Spleen (tissue), 11 donors: ENCODE data around the gene ERBB4. TPM values are rescaled to one million over a fixed set of nuclear protein-coding genes. Genes with fewer than 3 reads are reported as not detected.

Experiments
- DNase-seq: peaks from one replicate; pipeline ENCODE4 v3.0.0-alpha.2; 2020
- H3K27ac ChIP-seq, 8 donors: fragments of 200-600 bp; sonication (generic) in 7 of 8; 1 replicate in 4 of 8; 2 replicates in 4 of 8; pipeline versions ENCODE4 v1.5.0 to v1.8.0; 2016 to 2021; ENCODE audit warnings: inconsistent platforms in 4 of 8, mild to moderate bottlenecking in 4 of 8, moderate library complexity in 1 of 8
- H3K27me3 ChIP-seq, 7 donors: fragments of 200-600 bp; sonication (generic) in 6 of 7; replicated peaks in 1 of 7; 1 replicate in 4 of 7; 2 replicates in 3 of 7; pipeline versions ENCODE4 v1.5.0 to v1.8.0; 2016 to 2021; ENCODE audit warnings: inconsistent platforms in 3 of 7, mild to moderate bottlenecking in 1 of 7
- H3K36me3 ChIP-seq, 6 donors: fragments of 200-600 bp; sonication (generic) in 5 of 6; 1 replicate in 4 of 6; 2 replicates in 2 of 6; pipeline versions ENCODE4 v1.5.0 to v1.8.0; 2016 to 2021; ENCODE audit warnings: inconsistent platforms in 2 of 6
- H3K4me1 ChIP-seq, 6 donors: fragments of 200-600 bp; sonication (generic) in 5 of 6; 1 replicate in 3 of 6; 2 replicates in 3 of 6; pipeline versions ENCODE4 v1.5.0 to v1.8.0; 2016 to 2021; ENCODE audit warnings: inconsistent platforms in 3 of 6
- H3K4me3 ChIP-seq, 8 donors: fragments of 200-600 bp; sonication (generic) in 7 of 8; 1 replicate in 4 of 8; 2 replicates in 4 of 8; pipeline versions ENCODE4 v1.5.0 to v1.8.0; 2016 to 2021; ENCODE audit warnings: inconsistent platforms in 4 of 8, mild to moderate bottlenecking in 4 of 8, moderate library complexity in 2 of 8
- H3K9me3 ChIP-seq, 8 donors: fragments of 200-600 bp; sonication (generic) in 7 of 8; 1 replicate in 4 of 8; 2 replicates in 4 of 8; pipeline versions ENCODE4 v1.5.0 to v1.8.0; 2016 to 2021; ENCODE audit warnings: inconsistent platforms in 4 of 8
- POLR2A ChIP-seq, 3 donors: fragments of 450-650 bp; IDR thresholded peaks; one replicate each; pipeline ENCODE4 v1.5.1; 2017; ENCODE audit warnings: antibody characterized with exemption in 3 of 3, mild to moderate bottlenecking in 1 of 3
- POLR2AphosphoS5 ChIP-seq, 3 donors: sonication (generic); formaldehyde crosslinking; IDR thresholded peaks; one replicate each; pipeline ENCODE4 v1.5.1; 2017; ENCODE audit warnings: antibody characterized with exemption in 3 of 3
- WGBS, 5 donors: extraction: QIAGEN DNeasy Blood & Tissue Kit in 3 of 5; methylation state at CpG; one replicate each; pipeline versions ENCODE4 v1.1.5 to v1.1.7; 2013 to 2018; 5-methylcytosine and 5-hydroxymethylcytosine counted together
- intact Hi-C: fragments of 100-400 bp; cut with DNase I; formaldehyde crosslinking; loops from one replicate; pipeline ENCODE4 v1.15.0; 2023; ENCODE audit warnings: low total_unique reads
- polyA plus RNA-seq, 3 donors: library from polyadenylated mRNA; stranded (reverse); fragments of 200-250 nt; gene quantifications; one replicate each; pipeline ENCODE4 v1.2.1, GENCODE V29; 2013
- total RNA-seq, 7 donors: library from RNA; depleted of rRNA in 3 of 7; stranded (reverse); fragments of >200 nt in 3 of 7; fragmentation: NEBNext Ultra II Directional in 4 of 7; extraction: Animal tissue kit (Norgen Biotek cat#: 25700) in 4 of 7; gene quantifications; one replicate each; pipeline versions ENCODE4 v1.1.0 to v1.2.1, GENCODE V29; 2016 to 2021
- TF ChIP-seq, protein P1 (sequence below), 11 experiments: fragments of 200-600 bp in 7 of 11; fragments of 450-650 bp in 4 of 11; sonication (generic) in 4 of 11; IDR thresholded peaks in 8 of 11; conservative IDR thresholded peaks in 3 of 11; 1 replicate in 7 of 11; 2 replicates in 4 of 11; pipeline versions ENCODE4 v1.4.0 to v1.8.0; 2016 to 2021; ENCODE audit warnings: antibody characterized with exemption in 11 of 11, inconsistent platforms in 4 of 11, mild to moderate bottlenecking in 1 of 11
- donor health status: healthy with polysubstance abuse.
- donor health status: DM: no; HTN: no; CAD: no; lungs with moderate emphysema.
- donor health status: DM: no; HTN: no; CAD: no.
- donor health status: Bipolar disorder and iron deficiency.
- donor health status: healthy.
- donor health status: DM: no; HTN: no; CAD: no.
- donor health status: DM: yes; HTN: yes; CAD: no.

The ERBB4 gene
- total and polyA plus RNA-seq, 10 donors, result under 0.01 to 1.4 (median 0.35) TPM

GRCh38 chr2:212274215-212274614 lies 264.4 kb downstream of the ERBB4 start:
- Histone ChIP-seq H3K4me3 (no peak overlapping the region), H3K27me3 (no peaks in the 10 kb centered on the region), H3K36me3 (no peaks in the 10 kb centered on the region), H3K4me1 (no peaks in the 10 kb centered on the region), H3K9me3 (no peaks in the 10 kb centered on the region), H3K27ac (no peak overlapping the region)
- TF ChIP-seq POLR2A (IDR thresholded peaks at IDR 0.05) (no peak), POLR2AphosphoS5 (IDR thresholded peaks at IDR 0.05) (no peak)
- TF ChIP-seq, protein P1, sequence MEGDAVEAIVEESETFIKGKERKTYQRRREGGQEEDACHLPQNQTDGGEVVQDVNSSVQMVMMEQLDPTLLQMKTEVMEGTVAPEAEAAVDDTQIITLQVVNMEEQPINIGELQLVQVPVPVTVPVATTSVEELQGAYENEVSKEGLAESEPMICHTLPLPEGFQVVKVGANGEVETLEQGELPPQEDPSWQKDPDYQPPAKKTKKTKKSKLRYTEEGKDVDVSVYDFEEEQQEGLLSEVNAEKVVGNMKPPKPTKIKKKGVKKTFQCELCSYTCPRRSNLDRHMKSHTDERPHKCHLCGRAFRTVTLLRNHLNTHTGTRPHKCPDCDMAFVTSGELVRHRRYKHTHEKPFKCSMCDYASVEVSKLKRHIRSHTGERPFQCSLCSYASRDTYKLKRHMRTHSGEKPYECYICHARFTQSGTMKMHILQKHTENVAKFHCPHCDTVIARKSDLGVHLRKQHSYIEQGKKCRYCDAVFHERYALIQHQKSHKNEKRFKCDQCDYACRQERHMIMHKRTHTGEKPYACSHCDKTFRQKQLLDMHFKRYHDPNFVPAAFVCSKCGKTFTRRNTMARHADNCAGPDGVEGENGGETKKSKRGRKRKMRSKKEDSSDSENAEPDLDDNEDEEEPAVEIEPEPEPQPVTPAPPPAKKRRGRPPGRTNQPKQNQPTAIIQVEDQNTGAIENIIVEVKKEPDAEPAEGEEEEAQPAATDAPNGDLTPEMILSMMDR (IDR thresholded peaks at IDR 0.05 in 8 of 11, conservative IDR thresholded peaks at IDR 0.05 in 3 of 11), result no peak
- intact Hi-C loops, result no loop called here
- 88 to 94% (median 92%) methylated on average over 2 of the region's 2 CpGs for WGBS, 5 donors
- DNase-seq, result no peak

GRCh38 chr2:212271583-212271982 lies 267.0 kb downstream of the ERBB4 start:
- Histone ChIP-seq H3K9me3 (no peaks in the 10 kb centered on the region), H3K36me3 (no peaks in the 10 kb centered on the region), H3K27me3 (no peaks in the 10 kb centered on the region), H3K4me1 (no peaks in the 10 kb centered on the region), H3K4me3 (no peak overlapping the region), H3K27ac (no peak overlapping the region)
- TF ChIP-seq POLR2AphosphoS5 (IDR thresholded peaks at IDR 0.05) (no peak), POLR2A (IDR thresholded peaks at IDR 0.05) (no peak)
- TF ChIP-seq, protein P1 (IDR thresholded peaks at IDR 0.05 in 8 of 11, conservative IDR thresholded peaks at IDR 0.05 in 3 of 11), result no peak
- 62 to 70% (median 63%) methylated on average over 3 of the region's 3 CpGs for WGBS, 5 donors
- intact Hi-C loops, result no loop called here
- DNase-seq, result no peak

DNA sequence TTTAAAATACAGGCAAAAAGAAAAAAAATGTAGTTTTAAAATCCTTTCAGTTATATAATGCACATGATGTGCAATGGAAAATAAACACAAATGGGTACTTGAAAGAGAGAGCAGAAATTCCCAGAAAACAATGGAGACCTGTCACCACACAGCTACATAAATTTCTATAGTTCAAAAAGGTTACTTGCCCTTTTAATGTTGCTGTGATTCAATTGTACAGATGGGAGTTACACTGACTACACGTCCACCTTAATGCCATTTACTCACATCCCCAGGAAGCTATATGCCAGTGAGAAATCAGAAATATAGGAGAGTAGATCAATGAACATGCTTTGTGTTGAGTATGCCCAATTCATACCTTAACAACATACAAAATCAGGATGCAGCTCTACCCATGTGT lies 269.6 kb downstream of the ERBB4 start:
- WGBS, 5 donors, result 19 to 42% (median 32%) methylated on average over 1 of the region's 1 CpG
- Histone ChIP-seq H3K4me1 (no peaks in the 10 kb centered on the region), H3K4me3 (no peak overlapping the region), H3K27me3 (no peaks in the 10 kb centered on the region), H3K9me3 (no peaks in the 10 kb centered on the region), H3K36me3 (no peaks in the 10 kb centered on the region), H3K27ac (no peak overlapping the region)
- TF ChIP-seq, protein P1 (IDR thresholded peaks at IDR 0.05 in 8 of 11, conservative IDR thresholded peaks at IDR 0.05 in 3 of 11), result no peak
- TF ChIP-seq POLR2A (IDR thresholded peaks at IDR 0.05) (no peak), POLR2AphosphoS5 (IDR thresholded peaks at IDR 0.05) (no peak)
- DNase-seq, result no peak
- intact Hi-C loops, result no loop called here

DNA sequence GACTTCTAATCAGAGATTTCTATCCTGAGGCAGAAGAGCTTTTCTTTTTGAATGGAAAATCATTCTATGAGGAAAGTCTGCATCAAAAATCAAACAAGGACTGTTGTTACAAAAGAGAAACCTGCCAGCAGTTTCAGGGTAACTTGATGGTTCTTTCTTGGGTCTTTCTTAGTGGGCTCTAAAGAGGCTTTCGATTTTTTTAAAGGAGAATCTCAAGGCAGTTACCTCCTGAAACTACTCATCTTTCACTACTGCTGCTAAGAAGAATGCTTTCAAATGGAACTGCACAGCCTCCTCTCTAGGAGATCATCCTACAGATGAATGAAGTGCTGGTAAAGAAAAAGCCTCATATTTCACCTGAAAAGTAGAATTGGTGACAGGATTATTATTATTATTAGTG lies 272.3 kb downstream of the ERBB4 start:
- H3K4me1 ChIP-seq, result no peaks in the 10 kb centered on the region
- TF ChIP-seq POLR2A (IDR thresholded peaks at IDR 0.05), result no peak
- TF ChIP-seq, protein P1 (IDR thresholded peaks at IDR 0.05 in 8 of 11, conservative IDR thresholded peaks at IDR 0.05 in 3 of 11), result no peak
- no peak for TF ChIP-seq POLR2AphosphoS5 (IDR thresholded peaks at IDR 0.05)
- H3K36me3 ChIP-seq, result no peaks in the 10 kb centered on the region
- no peak for DNase-seq
- no peaks in the 10 kb centered on the region for H3K9me3 ChIP-seq
- H3K27me3 ChIP-seq, result no peaks in the 10 kb centered on the region
- H3K4me3 ChIP-seq, result no peak overlapping the region
- WGBS, 5 donors, result 55 to 85% (median 67%) methylated on average over 1 of the region's 1 CpG
- intact Hi-C loops, result no loop called here
- no peak overlapping the region for H3K27ac ChIP-seq
